Uterus (tissue), 4 donors: Measurements from ENCODE around the gene STK38. TPM values are rescaled to one million over a fixed set of nuclear protein-coding genes. Genes with fewer than 3 reads are reported as not detected.

Source experiments
- DNase-seq, 2 donors: peaks; one replicate each; pipeline ENCODE4 v3.0.0-alpha.2; 2019 to 2020
- H3K27ac ChIP-seq, 2 donors: fragments of 200-600 bp; sonication (generic); 1 replicate in 1 of 2; 2 replicates in 1 of 2; pipeline ENCODE4 v1.5.1; 2016 to 2018
- H3K27me3 ChIP-seq, 2 donors: fragments of 200-600 bp; sonication (generic); one replicate each; pipeline ENCODE4 v1.5.1; 2018 to 2019; ENCODE audit warnings: control low read depth in 1 of 2
- H3K36me3 ChIP-seq, 2 donors: fragments of 200-600 bp; sonication (generic); one replicate each; pipeline ENCODE4 v1.5.1; 2019; ENCODE audit warnings: control low read depth in 1 of 2
- H3K4me1 ChIP-seq, 2 donors: fragments of 200-600 bp; sonication (generic); one replicate each; pipeline ENCODE4 v1.5.1; 2018 to 2019; ENCODE audit warnings: control low read depth in 1 of 2
- H3K4me3 ChIP-seq, 2 donors: fragments of 200-600 bp; sonication (generic); 1 replicate in 1 of 2; 2 replicates in 1 of 2; pipeline ENCODE4 v1.5.1; 2018 to 2019; ENCODE audit warnings: mild to moderate bottlenecking in 1 of 2
- H3K9me3 ChIP-seq, 2 donors: fragments of 200-600 bp; sonication (generic); one replicate each; pipeline ENCODE4 v1.5.1; 2019; ENCODE audit warnings: control low read depth in 1 of 2
- CTCF ChIP-seq, 4 experiments: fragments of 200-600 bp in 2 of 4; fragments of 450-650 bp in 2 of 4; sonication (generic) in 2 of 4; IDR thresholded peaks; one replicate each; pipeline ENCODE4 v1.5.1; 2016 to 2019; ENCODE audit warnings: antibody characterized with exemption in 4 of 4, mild to moderate bottlenecking in 2 of 4, moderate library complexity in 1 of 4
- POLR2A ChIP-seq, 2 donors: fragments of 450-650 bp; IDR thresholded peaks; one replicate each; pipeline ENCODE4 v1.6.1; 2016; ENCODE audit warnings: antibody characterized with exemption in 2 of 2, mild to moderate bottlenecking in 1 of 2, moderate library complexity in 1 of 2
- intact Hi-C: fragments of 100-400 bp; cut with DNase I; formaldehyde crosslinking; loops from one replicate; pipeline ENCODE4 v1.15.1; 2023; ENCODE audit warnings: low total_unique reads
- total RNA-seq, 4 donors: library from RNA; depleted of rRNA in 3 of 4; stranded (reverse); fragments of >200 nt in 3 of 4; gene quantifications; one replicate each; pipeline versions ENCODE4 v1.1.0 to v1.2.4, GENCODE V29; 2014 to 2023
- donor health status: DM: yes; HTN: yes; CAD: no.

Gene STK38
- total RNA-seq, 4 donors from 2014 or later = 10.6 to 30.0 (median 20.5) TPM

- DNase-seq = no peak
- Histone ChIP-seq H3K4me3 (no peak overlapping the region), H3K27me3 (no peaks in the 10 kb centered on the region), H3K9me3 (no peaks in the 10 kb centered on the region), H3K27ac (no peak overlapping the region), H3K4me1 (no peaks in the 10 kb centered on the region), H3K36me3 (no peaks in the 10 kb centered on the region)
- intact Hi-C loops = no loop called here
- TF ChIP-seq POLR2A (IDR thresholded peaks at IDR 0.05) (no peak), CTCF (IDR thresholded peaks at IDR 0.05) (no peak)
Observed at GRCh38 chr6:36555750-36556252, 8.5 kb upstream of the STK38 start.

- intact Hi-C loops = no loop called here
- TF ChIP-seq CTCF (IDR thresholded peaks at IDR 0.05) (no peak), POLR2A (IDR thresholded peaks at IDR 0.05) (no peak)
- H3K36me3 ChIP-seq = no peaks in the 10 kb centered on the region
- no peaks in the 10 kb centered on the region for H3K9me3 ChIP-seq
- no peaks in the 10 kb centered on the region for H3K4me1 ChIP-seq
- no peak overlapping the region for H3K4me3 ChIP-seq
- H3K27ac ChIP-seq = no peak overlapping the region
- DNase-seq = no peak
- H3K27me3 ChIP-seq = no peaks in the 10 kb centered on the region
Observed at GRCh38 chr6:36550473-36551000, 3.3 kb upstream of the STK38 start.

GRCh38 chr6:36548401-36548743 is 1.1 kb upstream of the STK38 start:
- Histone ChIP-seq H3K36me3 (no peaks in the 10 kb centered on the region), H3K27ac (no peak overlapping the region), H3K27me3 (no peaks in the 10 kb centered on the region), H3K9me3 (no peaks in the 10 kb centered on the region), H3K4me3 (no peak overlapping the region), H3K4me1 (peaks cover 0 to 4% of the 10 kb centered on the region in 2 donors)
- intact Hi-C loops = no loop called here
- TF ChIP-seq CTCF (IDR thresholded peaks at IDR 0.05) (no peak), POLR2A (IDR thresholded peaks at IDR 0.05) (no peak)
- DNase-seq = no peak

GRCh38 chr6:36547646-36548400 is 544 bp upstream of the STK38 start:
- Histone ChIP-seq H3K36me3 (no peaks in the 10 kb centered on the region), H3K27me3 (no peaks in the 10 kb centered on the region), H3K9me3 (no peaks in the 10 kb centered on the region), H3K27ac (peak overlapping the region; percentile 97), H3K4me3 (peak overlapping the region in 1 of 2 donors; percentile 75), H3K4me1 (peaks cover 0 to 4% of the 10 kb centered on the region in 2 donors)
- TF ChIP-seq POLR2A (IDR thresholded peaks at IDR 0.05) (no peak), CTCF (IDR thresholded peaks at IDR 0.05) (no peak)
- DNase-seq = peak in 1 of 2 donors; percentile 21
- intact Hi-C loops = no loop called here

- TF ChIP-seq POLR2A (IDR thresholded peaks at IDR 0.05) (peak in 1 of 2 donors; percentile 17), CTCF (IDR thresholded peaks at IDR 0.05) (no peak)
- Histone ChIP-seq H3K4me1 (peaks cover 0 to 4% of the 10 kb centered on the region in 2 donors), H3K27me3 (no peaks in the 10 kb centered on the region), H3K4me3 (peak overlapping the region; percentile 75 to 88), H3K9me3 (no peaks in the 10 kb centered on the region), H3K36me3 (no peaks in the 10 kb centered on the region), H3K27ac (peak overlapping the region; percentile 97)
- peak in 1 of 2 donors; percentile 20 for DNase-seq
- intact Hi-C loops = no loop called here
Observed at GRCh38 chr6:36546308-36546919, 865 bp downstream of the STK38 start.
